GM12865 (cell line): ENCODE measurements around the gene SPTBN4.

Experiments used
- DNase-seq: peaks from one replicate; pipeline ENCODE4 v3.0.0; 2010; ENCODE audit warnings: low read depth
- H3K4me3 ChIP-seq: 2 replicates; pipeline ENCODE4 v1.5.1; 2011; ENCODE audit warnings: mild to moderate bottlenecking, low read depth, low read length, control low read depth
- TF ChIP-seq, protein P1 (sequence below): IDR thresholded peaks from 2 replicates; pipeline ENCODE4 v1.5.1; 2011; ENCODE audit warnings: low read length, control low read depth, low read depth, inconsistent platforms; ENCODE audit not compliant: insufficient read depth; ENCODE audit errors: missing control alignments

Gene SPTBN4

DNA sequence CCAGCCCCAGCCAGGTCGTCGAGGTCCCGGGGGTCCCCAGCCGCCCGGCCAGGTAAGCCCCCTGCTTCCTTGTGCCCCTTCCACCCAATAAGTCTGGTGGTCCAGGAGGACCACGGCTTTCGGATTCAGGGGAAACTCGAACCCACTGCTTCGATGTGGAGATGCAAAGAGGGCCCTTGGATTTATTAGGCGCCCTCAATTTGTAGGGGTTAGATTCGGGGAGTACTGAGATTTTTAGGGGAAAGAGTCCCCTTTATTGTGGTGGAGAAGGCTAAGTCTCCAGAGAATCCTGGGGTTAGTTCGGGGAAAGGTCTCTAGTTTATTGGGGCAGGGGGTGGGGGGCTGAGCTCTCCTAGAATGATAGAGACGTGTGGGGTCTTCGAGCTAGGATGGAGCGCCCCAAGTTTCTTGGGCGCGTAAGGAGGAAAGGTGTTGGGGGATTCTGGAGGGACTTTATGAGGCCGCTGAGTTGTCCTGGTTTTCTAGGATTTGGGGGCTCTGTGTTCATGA, 130.6 kb downstream of the SPTBN4 start:
- DNase-seq, result no peak
- H3K4me3 ChIP-seq, result no peak overlapping the region
- TF ChIP-seq, protein P1, sequence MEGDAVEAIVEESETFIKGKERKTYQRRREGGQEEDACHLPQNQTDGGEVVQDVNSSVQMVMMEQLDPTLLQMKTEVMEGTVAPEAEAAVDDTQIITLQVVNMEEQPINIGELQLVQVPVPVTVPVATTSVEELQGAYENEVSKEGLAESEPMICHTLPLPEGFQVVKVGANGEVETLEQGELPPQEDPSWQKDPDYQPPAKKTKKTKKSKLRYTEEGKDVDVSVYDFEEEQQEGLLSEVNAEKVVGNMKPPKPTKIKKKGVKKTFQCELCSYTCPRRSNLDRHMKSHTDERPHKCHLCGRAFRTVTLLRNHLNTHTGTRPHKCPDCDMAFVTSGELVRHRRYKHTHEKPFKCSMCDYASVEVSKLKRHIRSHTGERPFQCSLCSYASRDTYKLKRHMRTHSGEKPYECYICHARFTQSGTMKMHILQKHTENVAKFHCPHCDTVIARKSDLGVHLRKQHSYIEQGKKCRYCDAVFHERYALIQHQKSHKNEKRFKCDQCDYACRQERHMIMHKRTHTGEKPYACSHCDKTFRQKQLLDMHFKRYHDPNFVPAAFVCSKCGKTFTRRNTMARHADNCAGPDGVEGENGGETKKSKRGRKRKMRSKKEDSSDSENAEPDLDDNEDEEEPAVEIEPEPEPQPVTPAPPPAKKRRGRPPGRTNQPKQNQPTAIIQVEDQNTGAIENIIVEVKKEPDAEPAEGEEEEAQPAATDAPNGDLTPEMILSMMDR, result no peak

DNA sequence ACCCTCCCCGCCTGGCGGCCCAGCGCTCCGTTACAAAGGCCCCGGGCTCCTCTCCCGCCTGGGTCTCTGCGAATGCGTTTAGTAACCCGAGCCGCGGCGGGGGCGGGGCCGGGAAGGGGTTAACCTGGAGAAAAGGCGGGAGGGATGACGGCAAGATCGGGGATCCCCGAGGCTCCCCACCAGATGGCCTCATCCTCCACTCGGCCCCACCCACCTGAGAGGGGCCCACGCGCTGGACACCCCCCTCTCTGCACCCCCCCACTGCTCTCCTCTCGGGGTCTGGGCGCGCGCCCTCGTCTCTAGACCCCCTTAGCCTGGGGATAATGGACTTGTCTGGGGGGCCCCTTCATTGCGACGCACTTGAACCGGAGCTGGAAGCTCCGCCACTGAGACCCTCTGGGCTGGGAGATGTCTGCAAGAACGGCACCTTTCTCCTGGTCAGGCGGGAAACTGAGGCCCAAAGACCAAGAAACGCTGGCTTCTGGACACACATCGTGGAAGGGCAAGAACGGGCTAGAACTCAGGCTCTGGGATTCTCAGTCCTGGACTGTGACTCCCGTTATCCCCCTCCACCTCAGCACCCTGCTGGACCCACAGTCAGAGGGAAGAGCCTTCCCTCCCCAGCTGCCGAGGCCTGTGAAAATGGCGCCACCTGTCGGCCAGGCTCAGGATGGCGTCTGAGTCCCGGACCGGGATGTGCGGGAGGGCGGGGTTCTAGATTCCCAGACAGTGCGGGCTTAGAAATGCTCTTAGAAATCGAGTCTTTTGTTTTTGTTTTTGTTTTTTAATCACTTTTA, 131.5 kb downstream of the SPTBN4 start:
- H3K4me3 ChIP-seq, result no peak overlapping the region
- DNase-seq, result peak; percentile 79
- TF ChIP-seq, protein P1, result peak; percentile 96

DNA sequence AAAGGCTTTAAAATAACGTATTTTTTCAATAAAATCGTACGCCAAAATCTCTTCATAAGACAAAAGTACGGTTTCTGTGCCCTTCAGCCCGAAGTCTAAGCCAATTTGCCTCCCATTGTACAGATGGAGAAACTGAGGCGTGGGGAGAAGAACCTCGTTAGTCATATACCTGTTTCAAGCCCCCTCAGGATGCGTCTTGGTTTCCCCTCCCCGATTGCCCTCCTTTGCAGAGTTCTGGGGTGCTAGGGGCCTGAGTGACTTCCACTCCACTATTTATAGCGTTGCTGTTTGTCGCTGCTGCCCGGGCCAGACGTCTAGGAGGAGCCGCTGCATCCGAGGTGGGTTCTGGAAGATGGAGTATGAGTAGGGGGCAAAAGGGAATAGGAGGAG, 132.1 kb downstream of the SPTBN4 start:
- no peak overlapping the region for H3K4me3 ChIP-seq
- TF ChIP-seq, protein P1, result no peak
- no peak for DNase-seq

DNA sequence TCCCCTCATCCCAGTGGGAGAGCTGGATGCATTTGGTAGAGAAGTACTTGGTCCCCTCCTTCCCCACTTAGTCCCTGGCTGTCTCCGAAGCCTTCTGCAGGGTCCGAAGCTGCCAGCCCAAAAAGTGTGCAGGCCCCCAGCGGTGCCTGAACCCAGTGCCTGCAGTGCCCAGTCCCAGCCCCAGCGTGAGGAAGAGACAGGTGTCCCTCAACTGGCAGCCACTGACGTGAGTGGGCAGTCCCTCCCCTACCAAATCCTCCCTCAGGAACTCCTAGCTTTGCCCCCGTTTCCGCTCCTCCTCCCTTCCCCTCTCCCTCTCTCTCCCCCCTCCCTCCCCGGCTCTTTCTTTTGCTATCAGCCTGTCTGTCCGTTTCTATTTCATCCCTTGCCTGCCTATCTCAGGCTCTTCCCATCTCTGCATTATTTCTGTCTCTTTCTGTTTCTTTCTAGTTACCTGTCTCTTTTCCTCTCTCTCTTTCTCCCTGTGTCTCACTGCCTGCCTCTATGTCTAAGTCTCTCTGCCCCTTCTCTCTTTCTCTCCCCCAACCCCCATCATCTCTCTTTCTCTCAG, 132.6 kb downstream of the SPTBN4 start:
- TF ChIP-seq, protein P1, result no peak
- no peak for DNase-seq
- H3K4me3 ChIP-seq, result no peak overlapping the region

DNA sequence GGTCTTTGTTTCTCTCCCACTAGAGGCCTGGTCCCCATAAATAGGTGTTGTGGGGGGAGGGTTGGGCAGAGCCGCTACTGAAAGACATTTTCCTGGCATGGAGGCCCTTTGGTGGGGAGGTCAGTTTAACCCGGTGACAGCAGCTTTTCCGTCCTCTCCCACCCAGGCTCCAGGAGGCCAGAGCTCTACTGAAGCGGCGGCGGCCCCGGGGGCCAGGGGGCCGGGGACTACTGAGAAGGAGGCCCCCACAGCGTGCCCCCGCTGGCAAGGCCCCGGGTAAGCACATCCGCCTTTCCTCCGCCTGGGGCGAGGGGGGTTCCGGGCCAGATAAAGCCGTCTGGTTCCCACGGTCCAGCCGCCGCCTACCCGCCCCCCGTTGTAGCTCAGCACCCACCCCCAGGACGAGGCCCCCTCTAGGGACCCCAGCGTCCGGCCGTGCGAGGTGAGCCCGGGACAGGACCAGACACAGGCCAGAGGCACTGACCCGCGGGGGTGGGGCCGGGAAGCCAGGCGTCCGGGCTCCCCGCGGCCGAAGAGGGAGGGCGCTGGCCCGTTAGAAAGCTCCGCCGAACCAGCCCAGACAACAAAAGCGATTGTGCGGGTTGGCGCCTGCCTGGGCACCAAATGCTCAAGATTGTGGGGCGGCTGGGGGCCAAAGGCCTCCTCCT, 133.2 kb downstream of the SPTBN4 start:
- H3K4me3 ChIP-seq, result no peak overlapping the region
- DNase-seq, result no peak
- TF ChIP-seq, protein P1, result no peak

DNA sequence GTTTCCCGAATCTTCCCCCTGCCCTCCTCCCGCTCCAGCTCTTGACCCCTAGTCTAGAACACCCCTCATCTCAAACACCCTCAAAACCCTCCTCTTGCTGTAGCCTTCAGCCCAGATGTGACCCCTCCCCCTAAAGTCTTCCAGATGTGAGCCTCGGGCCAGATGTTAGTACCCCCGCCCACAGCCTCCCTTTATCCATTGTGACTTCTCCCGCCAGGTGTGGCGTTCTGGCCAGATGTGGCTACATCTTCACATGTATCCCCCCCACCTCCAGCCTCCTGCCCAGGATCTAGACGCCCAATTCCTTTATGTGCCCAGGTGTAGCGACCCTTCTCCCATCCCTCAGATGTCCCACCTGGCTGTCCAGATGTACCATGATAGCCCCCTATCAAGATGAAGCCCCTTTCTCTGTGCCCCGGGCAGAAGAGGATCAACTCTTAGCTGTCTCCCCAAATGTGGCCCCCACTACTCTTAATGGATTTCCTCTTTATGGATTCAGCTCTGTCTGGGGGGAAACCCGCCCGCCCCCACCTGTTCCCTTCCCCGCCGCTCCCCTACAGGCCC, 133.9 kb downstream of the SPTBN4 start:
- TF ChIP-seq, protein P1, result no peak
- no peak overlapping the region for H3K4me3 ChIP-seq
- no peak for DNase-seq
